ENCODE measurements around the gene EHBP1. TPM values are rescaled to one million over a fixed set of nuclear protein-coding genes. Genes with fewer than 3 reads are reported as not detected.
A peak's percentile ranks its signal among the peaks of the same experiment; 100 is the strongest.

EHBP1 gene
- total RNA-seq, 2 donors from 2014 or later, result 28.4 to 67.7 TPM

DNA sequence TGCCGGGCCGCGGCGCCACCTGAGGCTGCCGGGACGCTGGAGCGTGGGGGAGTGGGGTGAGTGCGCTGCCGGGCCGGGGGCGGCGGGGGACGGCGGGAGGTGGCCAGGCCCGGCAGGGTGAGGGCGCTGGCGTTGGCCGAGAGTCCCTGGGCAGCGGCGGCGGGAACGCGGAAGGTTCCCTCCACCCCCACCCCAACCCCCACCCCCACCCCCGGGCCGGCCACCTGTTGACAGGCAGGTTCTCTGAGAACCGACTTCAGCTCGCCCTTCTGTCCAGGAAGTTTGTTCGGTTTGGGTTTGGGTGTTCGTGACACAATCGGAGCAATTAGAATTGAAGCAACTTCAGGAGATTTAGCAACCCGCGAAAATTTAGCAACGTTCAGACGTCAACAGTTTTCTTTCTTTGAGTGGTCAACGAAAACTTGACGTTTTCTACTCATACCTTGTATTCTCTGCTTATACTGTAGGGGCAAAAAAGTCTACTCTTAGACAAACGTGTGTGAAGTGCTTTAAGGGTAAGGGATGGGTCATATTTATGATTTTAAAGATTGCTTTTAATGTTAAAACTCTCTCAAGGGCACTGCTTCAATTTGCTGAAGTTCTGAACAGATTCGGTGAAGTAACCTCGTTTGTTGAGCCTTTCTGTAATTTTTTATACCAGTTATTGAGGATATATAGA, 354.4 kb downstream of the EHBP1 start:
- no peak for ATAC-seq (ENCODE audit: insufficient number of reproducible peaks, low FRiP score, low read depth)
- peak overlapping the region; percentile 54 for H3K4me3 ChIP-seq

DNA sequence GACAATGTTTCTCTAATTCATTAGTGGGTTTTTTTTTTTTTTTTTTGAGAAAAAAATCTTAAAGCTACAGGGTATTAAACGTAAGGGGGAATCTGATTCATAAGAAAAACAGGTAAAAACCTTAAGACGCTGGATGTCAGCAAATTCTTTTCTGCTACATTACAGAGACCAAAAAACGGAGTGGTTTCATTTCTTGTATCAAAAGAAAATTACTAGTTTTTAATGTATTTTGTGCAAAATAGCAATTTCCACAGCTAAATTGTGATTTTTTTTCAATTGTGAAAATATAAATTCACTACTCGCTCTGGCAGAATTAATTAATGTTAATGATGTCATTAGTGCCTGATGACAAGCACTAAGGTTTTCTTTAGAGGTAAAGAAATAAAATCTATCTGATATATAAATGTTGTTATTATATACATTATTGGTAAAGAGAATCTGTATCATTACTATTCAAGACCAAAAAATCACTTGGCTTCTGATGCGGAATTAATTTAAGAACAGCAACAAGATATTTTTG, 355.0 kb downstream of the EHBP1 start:
- TF ChIP-seq, protein P1, sequence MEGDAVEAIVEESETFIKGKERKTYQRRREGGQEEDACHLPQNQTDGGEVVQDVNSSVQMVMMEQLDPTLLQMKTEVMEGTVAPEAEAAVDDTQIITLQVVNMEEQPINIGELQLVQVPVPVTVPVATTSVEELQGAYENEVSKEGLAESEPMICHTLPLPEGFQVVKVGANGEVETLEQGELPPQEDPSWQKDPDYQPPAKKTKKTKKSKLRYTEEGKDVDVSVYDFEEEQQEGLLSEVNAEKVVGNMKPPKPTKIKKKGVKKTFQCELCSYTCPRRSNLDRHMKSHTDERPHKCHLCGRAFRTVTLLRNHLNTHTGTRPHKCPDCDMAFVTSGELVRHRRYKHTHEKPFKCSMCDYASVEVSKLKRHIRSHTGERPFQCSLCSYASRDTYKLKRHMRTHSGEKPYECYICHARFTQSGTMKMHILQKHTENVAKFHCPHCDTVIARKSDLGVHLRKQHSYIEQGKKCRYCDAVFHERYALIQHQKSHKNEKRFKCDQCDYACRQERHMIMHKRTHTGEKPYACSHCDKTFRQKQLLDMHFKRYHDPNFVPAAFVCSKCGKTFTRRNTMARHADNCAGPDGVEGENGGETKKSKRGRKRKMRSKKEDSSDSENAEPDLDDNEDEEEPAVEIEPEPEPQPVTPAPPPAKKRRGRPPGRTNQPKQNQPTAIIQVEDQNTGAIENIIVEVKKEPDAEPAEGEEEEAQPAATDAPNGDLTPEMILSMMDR (IDR thresholded peaks at IDR 0.05), result no peak
- no peak overlapping the region for H3K4me3 ChIP-seq
- no peak overlapping the region for H3K27ac ChIP-seq
- H3K9me3 ChIP-seq, result no peaks in the 10 kb centered on the region
- ATAC-seq (ENCODE audit: insufficient number of reproducible peaks, low FRiP score, low read depth) (no peak), DNase-seq (ENCODE audit: low spot score) (no peak)
- peaks cover 44% of the 10 kb centered on the region for H3K27me3 ChIP-seq (replicated peaks; ENCODE audit: insufficient read depth)
- peaks cover 20 to 32% of the 10 kb centered on the region in 2 donors for H3K4me1 ChIP-seq (ENCODE audit: control insufficient read depth in 1 of 2, low read depth in 2 of 2)
- no peaks in the 10 kb centered on the region for H3K36me3 ChIP-seq

More for the DNA sequence above, 354.4 kb downstream of the EHBP1 start:
- no peaks in the 10 kb centered on the region for H3K9me3 ChIP-seq
- peaks cover 26 to 38% of the 10 kb centered on the region in 2 donors for H3K4me1 ChIP-seq (ENCODE audit: control insufficient read depth in 1 of 2, low read depth in 2 of 2)
- H3K27ac ChIP-seq, result no peak overlapping the region
- peaks cover 49% of the 10 kb centered on the region for H3K27me3 ChIP-seq (replicated peaks; ENCODE audit: insufficient read depth)
- TF ChIP-seq, protein P1 (IDR thresholded peaks at IDR 0.05), result no peak
- H3K36me3 ChIP-seq, result no peaks in the 10 kb centered on the region
- no peak for DNase-seq (ENCODE audit: low spot score)

DNA sequence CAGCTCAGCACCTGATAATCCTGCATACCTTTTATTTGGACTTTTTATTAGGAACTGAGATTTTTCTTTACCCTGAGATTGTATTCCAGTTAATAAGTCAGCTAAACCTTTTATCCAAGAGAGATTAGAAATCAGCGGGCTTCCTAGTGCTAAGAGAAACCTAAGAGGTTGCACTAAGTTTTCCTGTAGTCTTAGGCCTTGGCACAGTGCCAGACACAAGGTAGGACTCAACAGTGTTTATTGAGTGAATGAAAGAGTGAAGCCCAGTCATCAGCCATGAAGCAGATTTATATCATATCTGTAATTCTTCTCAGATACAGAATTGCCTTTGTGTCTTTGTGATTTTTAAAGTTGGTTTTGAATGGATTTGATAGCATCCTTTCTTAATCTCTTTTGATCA, 358.7 kb downstream of the EHBP1 start:
- ATAC-seq (ENCODE audit: insufficient number of reproducible peaks, low FRiP score, low read depth) (no peak), DNase-seq (ENCODE audit: low spot score) (no peak)
- no peak overlapping the region for H3K27ac ChIP-seq
- no peaks in the 10 kb centered on the region for H3K9me3 ChIP-seq
- H3K4me3 ChIP-seq, result no peak overlapping the region
- peaks cover 5% of the 10 kb centered on the region in 2 donors for H3K4me1 ChIP-seq (ENCODE audit: control insufficient read depth in 1 of 2, low read depth in 2 of 2)
- H3K36me3 ChIP-seq, result no peaks in the 10 kb centered on the region
- peaks cover 32% of the 10 kb centered on the region for H3K27me3 ChIP-seq (replicated peaks; ENCODE audit: insufficient read depth)
- TF ChIP-seq, protein P1 (IDR thresholded peaks at IDR 0.05), result no peak

DNA sequence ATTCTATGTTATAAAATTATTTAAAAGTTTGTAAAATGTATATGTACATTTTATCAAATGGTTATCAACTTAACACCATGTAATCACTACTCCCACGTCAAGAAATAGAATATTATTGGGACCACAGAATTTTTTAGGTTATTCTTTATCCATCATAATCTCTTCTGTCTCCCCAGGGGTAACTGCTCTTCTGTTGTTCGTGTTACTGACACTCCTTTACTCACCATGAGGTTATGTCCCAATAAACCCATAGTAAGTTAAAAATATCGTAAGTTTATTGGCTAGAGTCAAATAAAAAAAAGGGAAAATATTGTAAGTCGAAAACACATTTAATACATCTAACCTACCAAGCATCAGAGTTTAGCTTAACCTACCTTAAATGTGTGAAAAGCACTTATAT, 359.1 kb downstream of the EHBP1 start:
- TF ChIP-seq, protein P1 (IDR thresholded peaks at IDR 0.05), result no peak
- Histone ChIP-seq H3K4me3 (no peak overlapping the region), H3K4me1 (ENCODE audit: control insufficient read depth in 1 of 2, low read depth in 2 of 2) (peaks cover under 1% of the 10 kb centered on the region in 2 donors), H3K27ac (no peak overlapping the region), H3K9me3 (no peaks in the 10 kb centered on the region), H3K36me3 (no peaks in the 10 kb centered on the region), H3K27me3 (replicated peaks; ENCODE audit: insufficient read depth) (peaks cover 28% of the 10 kb centered on the region)
- DNase-seq (ENCODE audit: low spot score), result no peak
- ATAC-seq (ENCODE audit: insufficient number of reproducible peaks, low FRiP score, low read depth), result no peak

DNA sequence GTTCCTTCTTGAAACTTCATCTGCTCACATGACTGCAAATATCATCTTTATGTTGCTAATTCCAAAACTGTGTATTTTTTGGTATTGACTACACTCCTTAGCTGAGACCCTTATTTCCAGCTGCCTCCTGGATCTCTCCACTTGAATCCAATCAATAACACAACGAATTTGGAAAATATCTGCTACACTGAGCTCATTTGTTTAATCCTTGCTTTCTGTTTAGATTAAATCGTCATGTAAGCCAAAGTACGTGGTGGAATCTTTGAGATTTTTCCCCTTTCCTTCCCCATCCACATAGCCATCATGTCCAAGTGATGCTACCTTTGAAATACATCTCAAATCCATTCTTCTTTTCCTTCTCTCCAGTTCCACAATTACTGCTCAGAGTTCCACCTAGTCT, 360.8 kb downstream of the EHBP1 start:
- TF ChIP-seq, protein P1 (IDR thresholded peaks at IDR 0.05), result no peak
- no peak for DNase-seq (ENCODE audit: low spot score)
- Histone ChIP-seq H3K4me1 (ENCODE audit: control insufficient read depth in 1 of 2, low read depth in 2 of 2) (no peaks in the 10 kb centered on the region), H3K36me3 (no peaks in the 10 kb centered on the region), H3K9me3 (no peaks in the 10 kb centered on the region), H3K4me3 (no peak overlapping the region), H3K27me3 (replicated peaks; ENCODE audit: insufficient read depth) (peaks cover 17% of the 10 kb centered on the region), H3K27ac (no peak overlapping the region)
- no peak for ATAC-seq (ENCODE audit: insufficient number of reproducible peaks, low FRiP score, low read depth)

All from thoracic aorta (tissue), 2 donors.